H7 (cell line): ENCODE results near the gene CEP78. TPM values are rescaled to one million over a fixed set of nuclear protein-coding genes. Genes with fewer than 3 reads are reported as not detected.

Source experiments
- DNase-seq: peaks from one replicate; pipeline ENCODE4 v3.0.0; 2012
- H3K27me3 ChIP-seq: 2 replicates; pipeline ENCODE4 v1.6.0; 2011; ENCODE audit warnings: mild to moderate bottlenecking, low read length; ENCODE audit not compliant: control insufficient read depth, insufficient read depth
- H3K36me3 ChIP-seq: replicated peaks from 2 replicates; pipeline ENCODE4 v1.5.1; 2011; ENCODE audit warnings: low read length; ENCODE audit not compliant: control insufficient read depth, insufficient read depth
- H3K4me3 ChIP-seq: 2 replicates; pipeline ENCODE4 v1.5.1; 2011; ENCODE audit warnings: low read depth, mild to moderate bottlenecking, control low read depth, low read length, moderate library complexity; ENCODE audit not compliant: insufficient read depth
- total RNA-seq: library from RNA; depleted of rRNA; stranded (reverse); fragments of >200 nt; shearing (Covaris generic); gene quantifications from 2 replicates; pipeline ENCODE4 v1.2.3, GENCODE V29; 2014

The CEP78 gene
- total RNA-seq, 1 experiment from 2014 or later: 31.0 TPM

DNA sequence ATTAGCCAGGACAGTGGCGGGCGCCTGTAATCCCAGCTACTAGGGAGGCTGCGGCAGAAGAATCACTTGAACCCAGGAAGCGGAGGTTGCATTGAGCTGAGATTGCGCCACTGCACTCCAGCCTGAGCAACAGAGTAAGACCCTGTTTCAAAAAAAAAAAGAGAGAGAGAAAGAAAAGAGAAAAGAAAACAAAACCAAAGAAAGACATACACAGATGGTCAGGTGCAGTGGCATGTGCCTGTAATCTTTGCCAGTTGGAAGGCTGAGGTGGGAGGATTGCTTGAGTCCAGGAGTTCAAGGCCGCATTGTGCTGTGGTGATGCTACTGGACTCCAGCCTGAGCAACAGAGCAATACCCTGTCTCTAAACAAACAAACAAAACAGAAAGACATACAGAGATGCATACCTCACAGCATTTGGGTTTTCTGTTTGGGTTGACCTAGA, 51.1 kb downstream of the CEP78 start:
- no peak overlapping the region for H3K4me3 ChIP-seq
- H3K36me3 ChIP-seq: no peaks in the 10 kb centered on the region
- H3K27me3 ChIP-seq: no peaks in the 10 kb centered on the region
- DNase-seq: no peak

DNA sequence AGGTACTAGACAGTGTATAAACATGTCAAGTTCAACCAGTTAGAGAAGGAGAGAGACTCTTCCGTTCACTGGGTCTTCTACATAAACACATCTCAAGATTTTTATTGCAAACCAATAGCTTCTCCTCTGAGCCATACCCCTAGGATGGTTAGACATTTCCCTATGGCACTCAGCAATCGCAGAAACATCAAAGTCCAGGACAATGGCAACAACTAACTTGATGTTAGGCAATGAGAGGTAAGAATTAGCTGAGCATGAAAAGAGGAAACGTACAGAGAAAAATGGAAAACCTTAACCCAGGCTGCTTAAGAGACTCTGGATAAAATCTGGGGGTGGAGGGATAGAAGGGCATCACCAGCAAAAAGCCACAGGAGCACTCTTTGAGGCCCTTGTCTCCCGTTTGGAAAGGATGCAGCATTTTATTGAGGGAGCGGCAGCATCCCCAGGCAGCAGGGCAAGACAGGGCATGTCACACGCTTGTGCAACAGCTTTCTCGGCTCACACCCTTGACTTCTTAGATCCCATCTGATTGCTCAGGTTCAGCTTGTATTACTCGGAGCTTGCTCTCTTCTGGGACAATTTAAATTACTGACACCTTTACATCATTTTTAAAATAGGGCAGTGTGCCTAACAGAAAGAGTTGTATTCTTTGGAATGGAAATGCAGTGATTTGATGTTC, 52.5 kb downstream of the CEP78 start:
- Histone ChIP-seq H3K36me3 (no peaks in the 10 kb centered on the region), H3K4me3 (no peak overlapping the region), H3K27me3 (no peaks in the 10 kb centered on the region)
- no peak for DNase-seq

DNA sequence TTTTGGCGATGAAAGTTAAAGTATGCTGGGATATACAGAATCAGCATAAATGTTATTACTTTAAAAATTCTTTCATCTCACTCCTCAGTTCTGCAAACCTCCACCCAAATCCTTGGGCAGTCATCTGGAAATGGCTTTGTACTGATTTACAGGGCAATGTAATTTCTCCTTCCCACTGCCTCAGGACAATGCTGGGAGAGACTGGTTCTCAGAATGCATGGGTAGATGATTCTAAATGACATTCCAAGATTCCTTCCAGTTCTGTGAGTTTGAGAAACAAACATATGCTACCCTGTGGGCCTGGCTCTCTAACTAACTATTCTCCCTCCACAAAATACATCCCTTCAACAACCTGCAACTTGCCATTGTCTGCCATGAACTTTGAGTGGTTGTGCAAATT, 53.6 kb downstream of the CEP78 start:
- H3K27me3 ChIP-seq: no peaks in the 10 kb centered on the region
- no peak for DNase-seq
- H3K36me3 ChIP-seq: no peaks in the 10 kb centered on the region
- H3K4me3 ChIP-seq: no peak overlapping the region

DNA sequence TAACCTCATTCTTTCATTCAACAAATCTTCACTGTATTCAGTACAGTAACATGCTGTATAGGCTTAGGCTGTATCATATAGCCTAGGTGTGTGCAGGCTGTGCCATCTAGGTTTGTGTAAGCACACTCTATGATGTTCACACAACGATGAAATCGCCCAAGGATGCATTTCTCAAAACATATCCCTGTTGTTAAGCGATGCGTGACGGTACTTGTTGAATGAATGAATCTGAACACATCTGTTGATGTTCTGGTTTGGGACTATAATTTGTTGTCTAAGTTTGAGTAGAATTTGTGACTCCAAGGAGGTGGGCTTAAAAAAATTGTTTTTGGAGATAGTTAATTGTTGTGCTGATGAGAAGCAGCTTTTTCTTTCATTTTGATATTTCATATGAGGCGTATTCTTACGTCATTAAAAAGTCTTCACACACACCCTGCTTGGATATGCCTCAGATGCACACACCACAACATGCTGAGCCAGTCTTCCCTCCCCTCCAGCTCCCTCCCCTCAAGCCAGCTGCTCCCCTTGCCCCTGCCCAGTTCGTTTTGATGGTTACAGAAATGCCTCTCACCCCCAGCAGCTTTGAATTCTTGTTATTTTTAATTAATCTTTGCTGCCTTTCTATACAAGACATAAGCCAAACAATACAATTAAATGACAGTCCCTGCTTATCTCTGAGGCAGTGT, 55.5 kb downstream of the CEP78 start:
- H3K4me3 ChIP-seq: no peak overlapping the region
- H3K36me3 ChIP-seq: no peaks in the 10 kb centered on the region
- DNase-seq: no peak
- H3K27me3 ChIP-seq: no peaks in the 10 kb centered on the region

DNA sequence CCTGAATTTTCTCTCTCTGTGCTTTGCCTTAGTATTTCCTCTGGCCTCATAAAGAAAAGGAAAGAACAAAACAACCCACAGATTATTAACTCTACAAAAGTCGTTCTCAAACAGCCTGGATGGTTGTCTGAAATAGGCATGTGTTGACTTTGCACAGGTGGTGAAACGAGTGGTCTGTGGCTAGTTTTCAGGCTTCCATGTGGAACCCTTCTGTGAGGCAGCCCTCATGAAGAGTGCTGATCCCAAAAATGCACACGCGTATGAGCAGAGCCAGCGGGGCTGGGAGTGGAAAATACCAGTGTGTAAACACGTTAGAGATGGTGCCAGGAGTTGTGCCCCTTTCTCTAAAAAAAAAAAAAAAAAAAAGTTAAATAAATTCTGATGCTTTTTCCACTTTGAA, 56.2 kb downstream of the CEP78 start:
- Histone ChIP-seq H3K27me3 (no peaks in the 10 kb centered on the region), H3K4me3 (no peak overlapping the region), H3K36me3 (no peaks in the 10 kb centered on the region)
- DNase-seq: no peak

DNA sequence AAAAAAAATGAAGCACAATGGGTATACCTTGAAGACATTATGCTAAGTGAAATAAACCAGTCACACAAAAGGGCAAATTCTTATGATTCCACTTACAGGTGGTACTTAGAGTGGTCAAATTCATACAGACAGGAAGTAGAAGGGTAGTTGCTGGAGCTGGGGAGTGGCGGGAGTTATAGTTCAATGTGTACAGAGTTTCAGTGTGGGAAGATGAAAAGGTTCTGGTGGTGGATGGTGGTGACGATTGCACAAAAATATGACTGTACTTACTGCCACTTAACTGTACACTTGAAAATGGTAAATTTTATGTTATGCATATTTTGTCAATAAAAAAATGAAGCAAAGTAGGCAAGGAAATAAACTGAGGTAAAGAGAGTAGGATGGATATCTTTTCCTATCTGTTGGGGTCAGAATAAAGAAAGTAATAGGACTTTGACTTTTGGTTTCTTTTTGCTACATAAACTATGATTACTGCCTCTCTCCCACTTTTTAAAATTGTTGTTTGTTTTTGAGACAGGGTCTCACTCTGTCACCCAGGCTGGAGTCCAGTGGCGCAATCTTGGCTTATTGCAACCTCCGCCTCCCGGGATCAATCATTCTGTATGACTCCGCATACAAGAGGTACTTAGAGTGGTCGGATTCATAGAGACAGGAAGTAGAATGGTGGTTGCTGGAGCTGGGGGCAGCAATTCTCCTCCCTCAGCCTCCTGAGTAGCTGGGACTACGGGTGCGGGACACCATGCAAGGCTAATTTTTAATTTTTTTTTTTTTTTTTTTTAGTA, 57.0 kb downstream of the CEP78 start:
- no peaks in the 10 kb centered on the region for H3K27me3 ChIP-seq
- H3K36me3 ChIP-seq: no peaks in the 10 kb centered on the region
- no peak for DNase-seq
- H3K4me3 ChIP-seq: no peak overlapping the region

DNA sequence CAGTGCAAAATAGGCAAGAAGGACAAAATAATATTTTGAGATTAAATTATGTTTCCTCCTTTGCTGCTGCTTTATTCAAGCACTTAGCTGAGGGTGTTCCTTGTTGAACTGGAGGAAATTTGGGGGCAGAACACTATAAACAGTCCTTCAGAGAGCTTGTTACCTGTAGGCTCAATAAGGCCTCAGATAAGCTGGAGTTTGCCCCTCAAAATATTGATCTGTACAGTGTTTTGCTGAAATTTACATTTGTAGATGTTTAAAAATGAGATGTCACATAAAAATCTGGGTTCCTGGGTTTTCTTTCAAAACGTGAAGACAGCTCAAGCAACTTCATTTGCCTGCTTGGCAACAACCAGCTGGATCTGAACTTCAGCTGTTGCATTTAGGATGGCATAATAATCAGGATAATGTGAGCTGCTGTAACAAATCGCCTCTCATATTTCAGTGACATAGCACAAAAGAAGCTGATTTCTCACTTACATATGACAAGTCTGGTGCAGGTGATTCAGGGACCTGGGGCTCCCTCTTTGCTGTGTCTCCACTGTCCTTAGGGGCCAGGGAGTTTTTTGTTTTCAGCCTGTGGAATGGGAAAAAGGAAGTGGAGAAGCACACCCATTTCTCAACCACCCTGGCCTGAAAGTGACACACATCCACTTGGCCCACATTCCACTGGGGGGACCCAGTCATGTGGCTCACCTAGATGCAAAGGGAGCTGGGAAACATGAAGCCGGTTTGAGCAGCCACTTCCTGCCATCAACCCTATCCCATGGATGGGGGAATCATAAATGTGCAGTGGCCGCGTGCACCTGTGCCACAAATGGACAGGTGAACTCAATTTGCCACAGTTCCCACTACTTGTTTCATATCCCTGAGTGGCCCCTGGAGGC, 58.7 kb downstream of the CEP78 start:
- Histone ChIP-seq H3K4me3 (no peak overlapping the region), H3K36me3 (no peaks in the 10 kb centered on the region), H3K27me3 (no peaks in the 10 kb centered on the region)
- no peak for DNase-seq

DNA sequence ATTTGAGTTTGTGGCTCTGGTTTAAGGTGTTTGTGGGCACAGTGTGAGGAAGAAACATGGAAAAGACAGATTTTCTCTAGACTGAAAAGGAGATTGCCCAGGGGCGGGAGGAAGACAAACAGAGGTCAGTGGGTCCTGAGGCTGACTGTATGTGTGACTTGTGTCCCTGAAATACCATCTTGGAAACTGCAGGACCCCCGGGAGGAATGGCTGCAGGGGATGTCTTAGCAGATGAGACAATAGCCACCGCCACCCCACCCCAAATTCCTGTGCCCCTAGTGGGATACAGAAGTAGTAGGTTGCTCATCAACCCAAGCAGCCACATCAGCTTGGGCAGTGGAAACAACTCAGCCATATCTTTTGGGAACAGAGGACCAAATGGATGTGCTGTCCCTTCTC, 59.3 kb downstream of the CEP78 start:
- H3K27me3 ChIP-seq: no peaks in the 10 kb centered on the region
- no peak for DNase-seq
- H3K4me3 ChIP-seq: no peak overlapping the region
- peaks cover 3% of the 10 kb centered on the region for H3K36me3 ChIP-seq

DNA sequence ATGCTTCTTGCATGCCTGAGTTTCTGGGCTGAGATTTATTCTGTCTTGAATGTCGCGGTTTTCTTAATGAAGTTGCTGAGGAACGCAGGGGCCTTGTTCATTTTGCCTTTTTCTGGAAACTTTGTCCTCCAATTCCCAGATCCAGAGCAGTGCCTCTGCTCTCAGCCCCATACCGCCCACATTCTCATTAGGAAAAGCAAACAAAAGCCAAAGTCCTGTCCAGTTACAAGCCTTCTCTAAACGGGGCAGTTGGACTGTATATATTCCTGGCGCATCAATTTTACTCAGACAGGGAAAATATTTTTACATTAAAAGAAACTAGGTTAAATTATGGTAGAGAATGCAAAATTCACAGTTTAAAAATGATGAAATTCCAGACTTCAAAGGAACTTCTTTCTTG, 59.9 kb downstream of the CEP78 start:
- Histone ChIP-seq H3K36me3 (peaks cover 7% of the 10 kb centered on the region), H3K4me3 (no peak overlapping the region), H3K27me3 (no peaks in the 10 kb centered on the region)
- no peak for DNase-seq

DNA sequence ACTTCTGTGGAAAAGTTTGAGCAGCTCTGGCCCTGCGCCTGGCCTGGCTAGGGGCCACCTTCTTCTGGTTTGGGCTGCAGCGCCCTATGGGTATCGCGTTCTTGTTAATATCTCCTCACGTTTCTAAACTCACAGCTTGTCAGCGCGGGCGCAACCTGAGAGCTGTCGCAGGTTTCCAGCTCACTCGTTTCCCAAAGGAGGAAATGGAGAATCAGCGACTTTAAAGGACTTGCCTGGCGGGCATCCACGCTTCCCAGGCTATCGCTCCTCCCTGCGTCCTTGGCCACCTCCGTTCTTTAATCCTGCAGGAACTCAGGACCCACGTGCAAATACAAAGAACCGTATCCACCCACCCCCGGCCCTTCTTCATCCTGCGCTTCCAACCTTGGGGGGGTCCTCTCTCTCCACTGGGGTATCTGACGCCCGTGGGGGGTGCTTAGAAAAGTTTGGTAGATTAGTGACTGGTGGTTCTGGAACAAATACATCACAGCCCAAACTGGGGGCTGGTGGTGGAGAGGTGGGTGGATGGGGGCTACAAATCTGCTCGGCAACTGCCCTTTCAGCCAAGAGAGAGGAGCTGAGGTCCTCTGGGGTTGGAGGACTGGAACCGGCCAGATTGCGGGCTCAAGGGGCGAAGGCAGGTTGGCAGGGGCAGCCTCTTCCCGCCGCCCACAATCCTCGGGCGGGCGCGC, 60.5 kb downstream of the CEP78 start:
- Histone ChIP-seq H3K4me3 (peak overlapping the region; percentile 100), H3K27me3 (no peaks in the 10 kb centered on the region), H3K36me3 (peaks cover 13% of the 10 kb centered on the region)
- peak; percentile 61 for DNase-seq

DNA sequence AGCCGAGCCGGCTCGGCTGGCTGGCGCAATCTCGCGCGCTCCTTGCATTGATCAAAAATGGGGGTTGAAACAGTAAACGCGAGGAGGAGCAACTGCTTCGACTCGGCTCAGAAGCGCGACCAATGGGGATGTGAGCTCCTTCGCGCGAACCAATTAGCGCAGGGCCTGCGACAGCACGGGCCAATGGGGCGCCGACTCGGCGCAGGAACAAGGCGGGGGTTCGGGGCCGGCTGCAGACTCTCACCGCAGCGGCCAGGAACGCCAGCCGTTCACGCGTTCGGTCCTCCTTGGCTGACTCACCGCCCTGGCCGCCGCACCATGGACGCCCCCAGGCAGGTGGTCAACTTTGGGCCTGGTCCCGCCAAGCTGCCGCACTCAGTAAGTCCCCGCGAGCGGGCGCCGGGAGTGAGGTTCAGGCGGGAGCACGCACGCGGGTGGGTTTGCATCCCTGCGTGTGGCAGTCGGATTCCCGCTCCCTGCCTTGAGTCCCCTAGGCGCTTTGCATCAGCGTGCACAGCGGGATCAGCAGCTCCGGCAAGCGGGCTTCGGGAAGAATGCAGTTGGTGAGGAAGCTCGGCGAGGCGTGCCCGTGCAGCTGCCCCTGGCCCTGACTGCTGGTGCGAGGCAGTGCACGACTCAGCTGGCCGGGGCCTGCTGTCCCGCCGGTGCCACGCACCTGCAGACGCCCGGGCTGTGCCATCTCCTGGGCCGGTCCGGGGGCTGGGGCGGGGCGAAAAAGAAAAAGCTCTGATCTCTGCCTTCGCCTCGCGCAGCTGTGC, 61.2 kb downstream of the CEP78 start, which contains the start of gene PSAT1:
TSS of gene PSAT1 (plus strand) at position 233 of the 779 bp plus-strand sequence. CDS start at position 319, 86 bp downstream.
- peak; percentile 99 for DNase-seq
- no peaks in the 10 kb centered on the region for H3K27me3 ChIP-seq
- peaks cover 18% of the 10 kb centered on the region for H3K36me3 ChIP-seq
- peak within 1 kb of the TSS; percentile 100 for H3K4me3 ChIP-seq

DNA sequence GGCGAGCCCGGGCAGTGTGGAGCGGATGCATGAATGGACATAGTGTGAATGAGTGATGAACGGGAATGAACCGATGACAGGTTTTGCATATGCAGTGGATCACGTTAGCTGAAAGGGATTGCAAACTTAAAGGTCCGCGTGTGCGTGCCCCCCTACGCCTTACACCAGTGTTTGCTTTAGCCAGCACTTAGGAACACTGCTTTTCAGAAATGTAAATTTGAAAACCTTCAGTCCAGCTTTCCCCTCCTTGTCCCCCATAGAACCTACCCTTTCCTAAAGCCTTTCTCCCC, 61.7 kb downstream of the CEP78 start:
- peaks cover 18% of the 10 kb centered on the region for H3K36me3 ChIP-seq
- DNase-seq: no peak
- H3K27me3 ChIP-seq: no peaks in the 10 kb centered on the region
- peak overlapping the region; percentile 100 for H3K4me3 ChIP-seq

DNA sequence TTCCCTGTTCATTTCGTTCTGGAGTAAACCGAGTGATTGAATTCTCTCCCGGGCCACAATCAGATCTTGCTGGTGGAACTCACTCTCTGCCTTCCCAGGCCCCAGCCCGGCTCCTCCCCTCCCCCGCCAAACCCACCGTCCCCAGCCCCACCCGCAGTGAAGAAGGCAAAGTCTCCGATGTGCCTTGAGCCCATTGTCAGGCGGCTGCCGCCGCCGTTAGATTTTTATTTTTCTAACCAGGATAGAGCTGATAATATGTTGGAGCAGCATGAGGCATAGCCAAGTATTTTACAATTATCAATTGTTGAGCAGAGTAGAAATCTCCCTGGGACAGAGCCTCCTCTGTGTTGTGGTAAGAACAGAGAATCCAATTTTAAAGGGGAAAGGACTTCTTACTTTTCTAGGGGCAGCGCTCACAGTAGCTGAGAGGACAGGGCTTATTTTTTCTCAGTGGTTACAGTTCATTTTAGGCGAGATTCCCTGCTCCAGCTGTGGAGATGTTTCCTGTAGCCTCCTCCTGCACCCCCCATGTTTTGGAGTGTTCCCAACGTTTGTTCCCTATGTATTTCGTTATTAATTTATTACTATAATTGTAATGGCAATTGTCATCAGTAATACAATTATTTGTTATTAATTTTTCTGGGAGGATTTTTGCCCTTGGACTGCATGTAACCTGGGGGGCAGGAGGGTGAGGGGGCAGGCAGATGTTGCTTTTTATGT, 62.3 kb downstream of the CEP78 start:
- Histone ChIP-seq H3K4me3 (peak overlapping the region; percentile 100), H3K27me3 (no peaks in the 10 kb centered on the region), H3K36me3 (peaks cover 23% of the 10 kb centered on the region)
- DNase-seq: peak; percentile 82
